ENCODE results near the gene C16orf74.

C16orf74 gene

GRCh38 chr16:85696781-85697180 is 54.1 kb downstream of the C16orf74 start:
- TF ChIP-seq CTCF (IDR thresholded peaks at IDR 0.05; ENCODE audit: low read depth, low read length, poor library complexity, severe bottlenecking) (no peak), EZH2phosphoT487 (IDR thresholded peaks at IDR 0.05; ENCODE audit: borderline replicate concordance, low read length) (no peak)
- peaks cover 36% of the 10 kb centered on the region for H3K27me3 ChIP-seq (ENCODE audit: control insufficient read depth, low read length)
- no peak overlapping the region for H3K4me2 ChIP-seq (ENCODE audit: low read length)
- no peaks in the 10 kb centered on the region for H3K9me3 ChIP-seq (ENCODE audit: control insufficient read depth, insufficient read depth, low read length)
- no peaks in the 10 kb centered on the region for H3K4me1 ChIP-seq (ENCODE audit: control insufficient read depth, low read length)
- H3F3A ChIP-seq (ENCODE audit: control insufficient read depth, insufficient read depth): no peaks in the 10 kb centered on the region
- H3K79me2 ChIP-seq (ENCODE audit: control insufficient read depth, low read length): no peaks in the 10 kb centered on the region
- H3K27ac ChIP-seq (ENCODE audit: low read depth, low read length): no peak overlapping the region
- H4K20me1 ChIP-seq (ENCODE audit: control insufficient read depth, insufficient read depth, low read depth, low read length): no peaks in the 10 kb centered on the region
- no peaks in the 10 kb centered on the region for H3K36me3 ChIP-seq (ENCODE audit: control insufficient read depth, low read length)
- no peak overlapping the region for H3K4me3 ChIP-seq (ENCODE audit: low read length)
- H3K9me2 ChIP-seq (replicated peaks; ENCODE audit: control insufficient read depth, low read length): no peaks in the 10 kb centered on the region

- H3K9me2 ChIP-seq (replicated peaks; ENCODE audit: control insufficient read depth, low read length): no peaks in the 10 kb centered on the region
- no peaks in the 10 kb centered on the region for H3K79me2 ChIP-seq (ENCODE audit: control insufficient read depth, low read length)
- H3K4me1 ChIP-seq (ENCODE audit: control insufficient read depth, low read length): no peaks in the 10 kb centered on the region
- no peaks in the 10 kb centered on the region for H4K20me1 ChIP-seq (ENCODE audit: control insufficient read depth, insufficient read depth, low read depth, low read length)
- TF ChIP-seq CTCF (IDR thresholded peaks at IDR 0.05; ENCODE audit: low read depth, low read length, poor library complexity, severe bottlenecking) (no peak), EZH2phosphoT487 (IDR thresholded peaks at IDR 0.05; ENCODE audit: borderline replicate concordance, low read length) (no peak)
- no peaks in the 10 kb centered on the region for H3K36me3 ChIP-seq (ENCODE audit: control insufficient read depth, low read length)
- H3K4me3 ChIP-seq (ENCODE audit: low read length): no peak overlapping the region
- H3F3A ChIP-seq (ENCODE audit: control insufficient read depth, insufficient read depth): no peaks in the 10 kb centered on the region
- no peak overlapping the region for H3K4me2 ChIP-seq (ENCODE audit: low read length)
- H3K9me3 ChIP-seq (ENCODE audit: control insufficient read depth, insufficient read depth, low read length): no peaks in the 10 kb centered on the region
- peaks cover 36% of the 10 kb centered on the region for H3K27me3 ChIP-seq (ENCODE audit: control insufficient read depth, low read length)
- no peak overlapping the region for H3K27ac ChIP-seq (ENCODE audit: low read depth, low read length)
These were observed 55.4 kb downstream of the C16orf74 start for GRCh38 chr16:85695196-85696128.

- TF ChIP-seq EZH2phosphoT487 (IDR thresholded peaks at IDR 0.05; ENCODE audit: borderline replicate concordance, low read length) (no peak), CTCF (IDR thresholded peaks at IDR 0.05; ENCODE audit: low read depth, low read length, poor library complexity, severe bottlenecking) (no peak)
- H3K4me1 ChIP-seq (ENCODE audit: control insufficient read depth, low read length): peaks cover 29% of the 10 kb centered on the region
- H3K79me2 ChIP-seq (ENCODE audit: control insufficient read depth, low read length): peaks cover 31% of the 10 kb centered on the region
- H3K9me3 ChIP-seq (ENCODE audit: control insufficient read depth, insufficient read depth, low read length): no peaks in the 10 kb centered on the region
- H3K27ac ChIP-seq (ENCODE audit: low read depth, low read length): no peak overlapping the region
- peaks cover 26% of the 10 kb centered on the region for H3K27me3 ChIP-seq (ENCODE audit: control insufficient read depth, low read length)
- no peak overlapping the region for H3K4me2 ChIP-seq (ENCODE audit: low read length)
- H3K36me3 ChIP-seq (ENCODE audit: control insufficient read depth, low read length): peaks cover 28% of the 10 kb centered on the region
- H3F3A ChIP-seq (ENCODE audit: control insufficient read depth, insufficient read depth): peaks cover 14% of the 10 kb centered on the region
- H3K4me3 ChIP-seq (ENCODE audit: low read length): no peak overlapping the region
- no peaks in the 10 kb centered on the region for H3K9me2 ChIP-seq (replicated peaks; ENCODE audit: control insufficient read depth, low read length)
- 0 out of 2 replicates have a peak, but pooled peaks cover 3% of the 10 kb centered on the region for H4K20me1 ChIP-seq (ENCODE audit: control insufficient read depth, insufficient read depth, low read depth, low read length)
These were observed 60.3 kb downstream of the C16orf74 start for GRCh38 chr16:85690469-85691064.
